Neural progenitor cell (in vitro differentiated cells): ENCODE data around the gene DNM2. TPM values are rescaled to one million over a fixed set of nuclear protein-coding genes. Genes with fewer than 3 reads are reported as not detected.
A peak's percentile ranks its signal among the peaks of the same experiment; 100 is the strongest.

Experiments
- DNase-seq: peaks from one replicate; pipeline ENCODE4 v3.0.0-alpha.2; 2016; ENCODE audit warnings: low spot score
- H2AFZ ChIP-seq: fragments of 200-600 bp; sonication (generic); replicated peaks from 2 replicates; pipeline ENCODE4 v1.6.1; 2016; ENCODE audit warnings: antibody characterized with exemption
- H3F3A ChIP-seq: fragments of 200-600 bp; sonication (generic); 2 replicates; pipeline ENCODE4 v1.6.1; 2016; ENCODE audit warnings: antibody characterized with exemption, low read depth
- H3K27ac ChIP-seq: fragments of 200-600 bp; sonication (generic); 2 replicates; pipeline ENCODE4 v1.5.1; 2016; ENCODE audit warnings: mild to moderate bottlenecking
- H3K27me3 ChIP-seq: fragments of 200-600 bp; sonication (generic); 2 replicates; pipeline ENCODE4 v1.6.1; 2016; ENCODE audit warnings: mild to moderate bottlenecking, moderate library complexity
- H3K36me3 ChIP-seq: fragments of 200-600 bp; sonication (generic); 2 replicates; pipeline ENCODE4 v1.5.1; 2016
- H3K4me1 ChIP-seq: fragments of 200-600 bp; sonication (generic); 2 replicates; pipeline ENCODE4 v1.6.1; 2016; ENCODE audit warnings: mixed run types
- H3K4me2 ChIP-seq: fragments of 200-600 bp; sonication (generic); 2 replicates; pipeline ENCODE4 v1.6.1; 2016
- H3K4me3 ChIP-seq: fragments of 200-600 bp; sonication (generic); 2 replicates; pipeline ENCODE4 v1.5.1; 2016
- H3K79me2 ChIP-seq: fragments of 200-600 bp; sonication (generic); 2 replicates; pipeline ENCODE4 v1.6.1; 2016; ENCODE audit warnings: low read depth
- H3K9ac ChIP-seq: fragments of 200-600 bp; sonication (generic); 2 replicates; pipeline ENCODE4 v1.6.1; 2016
- H3K9me3 ChIP-seq: fragments of 200-600 bp; sonication (generic); 2 replicates; pipeline ENCODE4 v1.5.1; 2016; ENCODE audit warnings: low read depth
- H4K20me1 ChIP-seq: fragments of 200-600 bp; sonication (generic); 2 replicates; pipeline ENCODE4 v1.6.1; 2016; ENCODE audit warnings: low read depth
- H3K27ac Mint-ChIP-seq: 3 replicates; pipeline ENCODE4 v1.8.0; 2021; ENCODE audit warnings: mixed read lengths
- H3K27me3 Mint-ChIP-seq: 2 replicates; pipeline ENCODE4 v1.8.0; 2022; ENCODE audit warnings: low read depth, mild to moderate bottlenecking, inconsistent platforms, moderate library complexity, mixed read lengths; ENCODE audit not compliant: insufficient read depth
- H3K36me3 Mint-ChIP-seq: 3 replicates; pipeline ENCODE4 v1.8.0; 2021; ENCODE audit warnings: mixed read lengths
- H3K4me1 Mint-ChIP-seq: 3 replicates; pipeline ENCODE4 v1.8.0; 2021; ENCODE audit warnings: mixed read lengths
- H3K4me3 Mint-ChIP-seq: 3 replicates; pipeline ENCODE4 v1.8.0; 2021; ENCODE audit warnings: mild to moderate bottlenecking, moderate library complexity, mixed read lengths
- H3K9me3 Mint-ChIP-seq: 3 replicates; pipeline ENCODE4 v1.8.0; 2020; ENCODE audit warnings: mixed read lengths
- EZH2 ChIP-seq: fragments of 200-600 bp; sonication (generic); IDR thresholded peaks from 2 replicates; pipeline ENCODE4 v1.6.1; 2017; ENCODE audit warnings: antibody characterized with exemption, mild to moderate bottlenecking, moderate library complexity
- EZH2phosphoT487 ChIP-seq: fragments of 200-600 bp; sonication (generic); IDR thresholded peaks from 2 replicates; pipeline ENCODE4 v1.6.1; 2017; ENCODE audit warnings: antibody characterized with exemption
- total RNA-seq: library from RNA; depleted of rRNA; stranded (reverse); fragments of >200 nt; gene quantifications from 2 replicates; pipeline ENCODE4 v1.2.3, GENCODE V29; 2015; ENCODE audit warnings: low replicate concordance
- TF ChIP-seq, protein P1 (sequence below): fragments of 200-600 bp; sonication (generic); IDR thresholded peaks from 2 replicates; pipeline ENCODE4 v1.5.1; 2017; ENCODE audit warnings: antibody characterized with exemption, mild to moderate bottlenecking

Gene DNM2
- total RNA-seq, 1 donor from 2014 or later: 49.9 TPM

DNA sequence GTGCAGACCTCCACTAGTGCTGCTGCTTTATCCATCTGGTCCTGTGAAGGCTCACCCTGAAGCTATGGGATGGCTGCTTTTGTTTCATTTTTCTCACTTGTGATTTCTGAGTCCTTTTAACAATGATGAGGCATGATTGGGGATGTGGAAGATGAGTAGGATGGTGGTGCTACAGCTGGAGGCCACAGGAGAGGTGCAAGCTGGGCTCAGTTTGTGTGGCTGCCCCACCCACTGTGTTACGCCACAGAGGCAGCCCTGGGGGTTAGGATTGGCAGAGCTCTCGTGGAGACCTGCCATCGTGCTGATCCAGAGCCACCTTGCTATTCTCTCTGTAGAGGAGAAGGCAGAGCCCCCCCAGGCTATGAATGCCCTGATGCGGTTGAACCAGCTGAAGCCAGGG, 36.2 kb upstream of the DNM2 start:
- peaks cover 58% of the 10 kb centered on the region for H3F3A ChIP-seq
- H3K4me1 ChIP-seq: no peaks in the 10 kb centered on the region
- H3K79me2 ChIP-seq: peaks cover 100% of the 10 kb centered on the region
- no peak overlapping the region for H2AFZ ChIP-seq
- no peak overlapping the region for H3K4me3 ChIP-seq
- no peaks in the 10 kb centered on the region for H3K9me3 Mint-ChIP-seq
- H3K9me3 ChIP-seq: no peaks in the 10 kb centered on the region
- TF ChIP-seq EZH2 (no peak), EZH2phosphoT487 (no peak)
- H4K20me1 ChIP-seq: peaks cover 100% of the 10 kb centered on the region
- H3K4me2 ChIP-seq: no peak overlapping the region
- peaks cover 3% of the 10 kb centered on the region for H3K27me3 Mint-ChIP-seq
- no peak overlapping the region for H3K27ac ChIP-seq
- no peaks in the 10 kb centered on the region for H3K4me1 Mint-ChIP-seq
- no peak overlapping the region for H3K9ac ChIP-seq
- H3K27me3 ChIP-seq: no peaks in the 10 kb centered on the region
- H3K36me3 Mint-ChIP-seq: peaks cover 32% of the 10 kb centered on the region
- H3K4me3 Mint-ChIP-seq: no peak overlapping the region
- H3K36me3 ChIP-seq: peaks cover 30% of the 10 kb centered on the region
- H3K27ac Mint-ChIP-seq: no peak overlapping the region
- DNase-seq: no peak

DNA sequence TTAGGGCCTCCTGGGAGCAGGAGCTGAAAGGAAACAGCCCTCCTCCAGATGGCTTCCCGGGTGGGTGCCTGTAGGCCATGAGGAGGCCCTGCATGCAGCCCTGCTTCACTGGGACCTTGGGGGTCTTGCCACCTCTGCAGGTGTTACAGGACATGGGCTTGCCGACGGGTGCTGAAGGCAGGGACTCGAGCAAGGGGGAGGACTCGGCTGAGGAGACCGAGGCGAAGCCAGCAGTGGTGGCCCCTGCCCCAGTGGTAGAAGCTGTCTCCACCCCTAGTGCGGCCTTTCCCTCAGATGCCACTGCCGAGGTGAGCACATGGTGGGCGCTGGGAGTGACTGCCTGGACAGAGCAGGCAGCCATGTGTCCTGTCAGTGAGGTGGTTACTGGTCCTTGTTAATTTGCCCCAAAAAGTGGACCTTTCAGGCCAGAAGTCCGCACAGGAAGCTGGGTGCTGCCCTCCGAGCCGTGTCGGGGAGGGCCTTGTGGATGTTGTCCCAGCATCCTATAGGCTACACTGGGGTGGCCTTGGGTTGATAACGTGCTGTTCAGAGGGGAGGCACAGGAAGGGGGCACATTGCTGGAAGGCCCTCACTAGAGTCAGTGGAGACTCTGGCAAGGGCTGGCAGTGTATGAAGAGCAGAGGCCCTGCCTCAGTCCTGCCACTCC, 35.3 kb upstream of the DNM2 start:
- TF ChIP-seq EZH2phosphoT487 (no peak), EZH2 (no peak)
- TF ChIP-seq, protein P1, sequence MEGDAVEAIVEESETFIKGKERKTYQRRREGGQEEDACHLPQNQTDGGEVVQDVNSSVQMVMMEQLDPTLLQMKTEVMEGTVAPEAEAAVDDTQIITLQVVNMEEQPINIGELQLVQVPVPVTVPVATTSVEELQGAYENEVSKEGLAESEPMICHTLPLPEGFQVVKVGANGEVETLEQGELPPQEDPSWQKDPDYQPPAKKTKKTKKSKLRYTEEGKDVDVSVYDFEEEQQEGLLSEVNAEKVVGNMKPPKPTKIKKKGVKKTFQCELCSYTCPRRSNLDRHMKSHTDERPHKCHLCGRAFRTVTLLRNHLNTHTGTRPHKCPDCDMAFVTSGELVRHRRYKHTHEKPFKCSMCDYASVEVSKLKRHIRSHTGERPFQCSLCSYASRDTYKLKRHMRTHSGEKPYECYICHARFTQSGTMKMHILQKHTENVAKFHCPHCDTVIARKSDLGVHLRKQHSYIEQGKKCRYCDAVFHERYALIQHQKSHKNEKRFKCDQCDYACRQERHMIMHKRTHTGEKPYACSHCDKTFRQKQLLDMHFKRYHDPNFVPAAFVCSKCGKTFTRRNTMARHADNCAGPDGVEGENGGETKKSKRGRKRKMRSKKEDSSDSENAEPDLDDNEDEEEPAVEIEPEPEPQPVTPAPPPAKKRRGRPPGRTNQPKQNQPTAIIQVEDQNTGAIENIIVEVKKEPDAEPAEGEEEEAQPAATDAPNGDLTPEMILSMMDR: no peak
- H3K4me1 ChIP-seq: no peaks in the 10 kb centered on the region
- no peak overlapping the region for H2AFZ ChIP-seq
- no peak overlapping the region for H3K4me2 ChIP-seq
- DNase-seq: no peak
- H3K4me1 Mint-ChIP-seq: no peaks in the 10 kb centered on the region
- H3K9me3 ChIP-seq: no peaks in the 10 kb centered on the region
- H3K79me2 ChIP-seq: peaks cover 96% of the 10 kb centered on the region
- no peak overlapping the region for H3K9ac ChIP-seq
- peaks cover 56% of the 10 kb centered on the region for H3F3A ChIP-seq
- H3K36me3 ChIP-seq: peaks cover 23% of the 10 kb centered on the region
- peak overlapping the region; percentile 46 for H3K27ac ChIP-seq
- peaks cover 28% of the 10 kb centered on the region for H3K36me3 Mint-ChIP-seq
- H4K20me1 ChIP-seq: peaks cover 100% of the 10 kb centered on the region
- H3K4me3 ChIP-seq: no peak overlapping the region
- no peaks in the 10 kb centered on the region for H3K9me3 Mint-ChIP-seq
- H3K27me3 ChIP-seq: no peaks in the 10 kb centered on the region
- H3K27ac Mint-ChIP-seq: no peak overlapping the region
- no peak overlapping the region for H3K4me3 Mint-ChIP-seq
- peaks cover 5% of the 10 kb centered on the region for H3K27me3 Mint-ChIP-seq

DNA sequence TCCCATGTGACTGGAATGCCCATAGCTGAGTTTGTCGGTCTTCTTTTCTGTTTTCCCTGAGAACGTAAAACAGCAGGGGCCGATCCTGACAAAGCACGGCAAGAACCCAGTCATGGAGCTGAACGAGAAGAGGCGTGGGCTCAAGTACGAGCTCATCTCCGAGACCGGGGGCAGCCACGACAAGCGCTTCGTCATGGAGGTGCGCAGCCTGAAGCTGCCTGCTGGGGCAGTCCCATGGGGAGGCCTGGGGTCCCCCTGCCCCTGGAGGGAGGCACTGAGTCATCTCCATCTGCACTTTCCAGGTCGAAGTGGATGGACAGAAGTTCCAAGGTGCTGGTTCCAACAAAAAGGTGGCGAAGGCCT, 34.8 kb upstream of the DNM2 start:
- H3K9me3 ChIP-seq: no peaks in the 10 kb centered on the region
- Mint-ChIP-seq H3K27ac (no peak overlapping the region), H3K27me3 (peaks cover 5% of the 10 kb centered on the region), H3K9me3 (no peaks in the 10 kb centered on the region), H3K4me3 (no peak overlapping the region), H3K4me1 (no peaks in the 10 kb centered on the region), H3K36me3 (peaks cover 25% of the 10 kb centered on the region)
- no peak overlapping the region for H3K27ac ChIP-seq
- DNase-seq: no peak
- peaks cover 100% of the 10 kb centered on the region for H4K20me1 ChIP-seq
- no peaks in the 10 kb centered on the region for H3K27me3 ChIP-seq
- H3K4me3 ChIP-seq: no peak overlapping the region
- H3K79me2 ChIP-seq: peaks cover 91% of the 10 kb centered on the region
- peaks cover 19% of the 10 kb centered on the region for H3K36me3 ChIP-seq
- H2AFZ ChIP-seq: no peak overlapping the region
- TF ChIP-seq, protein P1: no peak
- no peak for TF ChIP-seq EZH2phosphoT487
- H3K9ac ChIP-seq: no peak overlapping the region
- H3K4me1 ChIP-seq: no peaks in the 10 kb centered on the region
- H3F3A ChIP-seq: peaks cover 56% of the 10 kb centered on the region
- H3K4me2 ChIP-seq: no peak overlapping the region

DNA sequence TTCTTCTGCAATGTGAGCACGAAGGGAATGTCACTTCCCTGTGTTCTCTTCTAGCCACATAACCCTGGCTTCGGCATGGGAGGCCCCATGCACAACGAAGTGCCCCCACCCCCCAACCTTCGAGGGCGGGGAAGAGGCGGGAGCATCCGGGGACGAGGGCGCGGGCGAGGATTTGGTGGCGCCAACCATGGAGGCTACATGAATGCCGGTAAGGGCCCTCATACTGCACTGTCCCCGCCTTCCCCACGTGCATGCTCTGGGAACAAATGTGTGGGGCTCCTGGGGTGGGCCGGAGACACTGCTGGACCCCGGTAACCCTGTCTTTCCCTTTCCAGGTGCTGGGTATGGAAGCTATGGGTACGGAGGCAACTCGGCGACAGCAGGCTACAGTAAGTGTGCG, 34.3 kb upstream of the DNM2 start:
- Histone ChIP-seq H4K20me1 (peaks cover 100% of the 10 kb centered on the region), H2AFZ (no peak overlapping the region), H3K4me2 (no peak overlapping the region), H3K9me3 (no peaks in the 10 kb centered on the region), H3K4me3 (no peak overlapping the region), H3K36me3 (peaks cover 14% of the 10 kb centered on the region), H3K4me1 (no peaks in the 10 kb centered on the region), H3F3A (peaks cover 58% of the 10 kb centered on the region), H3K9ac (no peak overlapping the region), H3K27me3 (no peaks in the 10 kb centered on the region), H3K27ac (no peak overlapping the region), H3K79me2 (peaks cover 86% of the 10 kb centered on the region)
- Mint-ChIP-seq H3K4me1 (no peaks in the 10 kb centered on the region), H3K36me3 (peaks cover 21% of the 10 kb centered on the region), H3K4me3 (no peak overlapping the region), H3K9me3 (no peaks in the 10 kb centered on the region), H3K27me3 (peaks cover 5% of the 10 kb centered on the region), H3K27ac (no peak overlapping the region)
- TF ChIP-seq EZH2phosphoT487: no peak
- TF ChIP-seq EZH2: no peak
- TF ChIP-seq, protein P1: no peak
- no peak for DNase-seq
